Endothelial cell of umbilical vein (primary cell): ENCODE measurements around the gene TSPAN15. TPM values are rescaled to one million over a fixed set of nuclear protein-coding genes. Genes with fewer than 3 reads are reported as not detected.

Source experiments
- BruUV-seq: library from RNA; stranded (reverse); fragments of 400-500 nt; replicated peaks from 2 replicates; lab custom pipeline; 2021; lab: Mats Ljungman, UMichigan
- CTCF ChIA-PET: fragments of 300-600, 350-600 bp; sonication (Branson Sonifier 250); formaldehyde crosslinking; loops from one replicate; lab custom pipeline; 2021; ENCODE audit warnings: antibody characterized with exemption, inconsistent platforms; lab: Charles Lee
- POLR2A ChIA-PET: fragments of 300-600, 350-600 bp; sonication (Branson Sonifier 250); formaldehyde crosslinking; loops from one replicate; lab custom pipeline; 2021; ENCODE audit warnings: antibody characterized with exemption, inconsistent platforms; lab: Charles Lee
- DNase-seq: peaks from one replicate; pipeline ENCODE4 v3.0.0-alpha.2; 2011; ENCODE audit warnings: low read depth, low spot score
- FAIRE-seq: peaks from 2 replicates; lab custom pipeline; 2011; peaks lifted over from hg19 to GRCh38; lab: Jason Lieb, UNC
- H2AFZ ChIP-seq: 2 replicates; pipeline ENCODE4 v1.6.0; 2012; ENCODE audit warnings: low read depth, low read length, control low read depth, inconsistent platforms
- H3K27ac ChIP-seq: 2 replicates; pipeline ENCODE4 v1.5.1; 2011; ENCODE audit warnings: low read depth, mild to moderate bottlenecking, control low read depth, low read length, moderate library complexity; ENCODE audit not compliant: insufficient read depth
- H3K27me3 ChIP-seq, 2 experiments: 2 replicates each; pipeline versions ENCODE4 v1.6.0 to v1.6.1; 2011; ENCODE audit warnings: low read length in 2 of 2, mixed read lengths in 1 of 2; ENCODE audit not compliant: control insufficient read depth in 2 of 2, insufficient read depth in 2 of 2
- H3K36me3 ChIP-seq, 2 experiments: 2 replicates in 1 of 2; 3 replicates in 1 of 2; pipeline ENCODE4 v1.5.1; 2011; ENCODE audit warnings: low read length in 2 of 2, mild to moderate bottlenecking in 1 of 2, moderate library complexity in 1 of 2; ENCODE audit not compliant: control insufficient read depth in 2 of 2, insufficient read depth in 2 of 2; ENCODE audit errors: extremely low read depth in 1 of 2
- H3K4me1 ChIP-seq: 3 replicates; pipeline ENCODE4 v1.5.1; 2011; ENCODE audit warnings: mild to moderate bottlenecking, low read length; ENCODE audit not compliant: control insufficient read depth, insufficient read depth; ENCODE audit errors: extremely low read depth
- H3K4me2 ChIP-seq: 2 replicates; pipeline ENCODE4 v1.6.1; 2011; ENCODE audit warnings: low read length, control low read depth, mixed read lengths; ENCODE audit not compliant: insufficient read depth
- H3K4me3 ChIP-seq, 3 experiments: fragments of 200-600 bp in 1 of 3; sonication (generic), shearing (Covaris generic) in 1 of 3; replicated peaks in 1 of 3; 2 replicates each; pipeline ENCODE4 v1.5.1; 2011 to 2016; ENCODE audit warnings: control low read depth in 3 of 3, low read length in 3 of 3, mild to moderate bottlenecking in 2 of 3, inconsistent platforms in 1 of 3, low read depth in 1 of 3, moderate library complexity in 1 of 3; ENCODE audit not compliant: insufficient read depth in 1 of 3
- H3K79me2 ChIP-seq: 2 replicates; pipeline ENCODE4 v1.6.0; 2012; ENCODE audit warnings: low read length, inconsistent platforms; ENCODE audit not compliant: control insufficient read depth, insufficient read depth
- H3K9ac ChIP-seq: replicated peaks from 2 replicates; pipeline ENCODE3; 2011; ENCODE audit warnings: low read length, control low read depth; ENCODE audit not compliant: insufficient read depth; ENCODE audit errors: extremely low read depth
- H3K9me1 ChIP-seq: replicated peaks from 3 replicates; pipeline ENCODE4 v1.6.0; 2011; ENCODE audit warnings: mild to moderate bottlenecking, low read length; ENCODE audit not compliant: control insufficient read depth, insufficient read depth; ENCODE audit errors: extremely low read depth
- H3K9me3 ChIP-seq: replicated peaks from 2 replicates; pipeline ENCODE4 v1.5.1; 2012; ENCODE audit warnings: low read length, inconsistent platforms; ENCODE audit not compliant: control insufficient read depth, insufficient read depth
- H4K20me1 ChIP-seq: replicated peaks from 2 replicates; pipeline ENCODE3; 2011; ENCODE audit warnings: mild to moderate bottlenecking, low read length; ENCODE audit not compliant: control insufficient read depth, insufficient read depth; ENCODE audit errors: extremely low read depth
- CTCF ChIP-seq, 2 donors: IDR thresholded peaks; 1 replicate in 1 of 2; 2 replicates in 1 of 2; pipeline ENCODE4 v1.5.1; 2011; ENCODE audit warnings: low read length in 2 of 2, mild to moderate bottlenecking in 2 of 2, moderate library complexity in 2 of 2, control low read depth in 1 of 2, inconsistent platforms in 1 of 2, low read depth in 1 of 2; ENCODE audit not compliant: insufficient read depth in 1 of 2; ENCODE audit errors: extremely low read depth in 1 of 2
- EZH2 ChIP-seq: IDR thresholded peaks from 2 replicates; pipeline ENCODE4 v1.6.1; 2012; ENCODE audit warnings: borderline replicate concordance, low read depth, mild to moderate bottlenecking, moderate library complexity, low read length, inconsistent platforms; ENCODE audit not compliant: severe bottlenecking
- FOS ChIP-seq: IDR thresholded peaks from 2 replicates; pipeline ENCODE4 v1.6.1; 2011; ENCODE audit warnings: mild to moderate bottlenecking, low read length, moderate library complexity, borderline replicate concordance; ENCODE audit not compliant: insufficient read depth
- GATA2 ChIP-seq: IDR thresholded peaks from 2 replicates; pipeline ENCODE4 v1.7.0; 2011; ENCODE audit warnings: low read depth, mild to moderate bottlenecking, moderate library complexity, mixed read lengths, low read length; ENCODE audit not compliant: insufficient read length, insufficient read depth
- JUN ChIP-seq: IDR thresholded peaks from 2 replicates; pipeline ENCODE4 v1.6.1; 2011; ENCODE audit warnings: borderline replicate concordance, low read depth; ENCODE audit not compliant: insufficient read length, insufficient read depth
- MAX ChIP-seq: IDR thresholded peaks from 2 replicates; pipeline ENCODE4 v1.6.1; 2011; ENCODE audit not compliant: insufficient read depth, insufficient read length
- MYC ChIP-seq: IDR thresholded peaks from one replicate; pipeline ENCODE4 v1.6.1; 2011; ENCODE audit warnings: mild to moderate bottlenecking, low read depth, low read length
- POLR2A ChIP-seq: IDR thresholded peaks from 2 replicates; pipeline ENCODE4 v1.6.1; 2012; ENCODE audit warnings: low read depth, mild to moderate bottlenecking, control low read depth, low read length
- POLR2AphosphoS5 ChIP-seq: IDR thresholded peaks from 2 replicates; pipeline ENCODE4 v1.6.1; 2012; ENCODE audit warnings: low read depth, mild to moderate bottlenecking, control low read depth, low read length, moderate library complexity; ENCODE audit not compliant: insufficient read depth
- dilution Hi-C: fragments of 300-500 bp; cut with MboI; formaldehyde crosslinking; loops from one replicate; pipeline ENCODE4 v1.15.0; 2019; ENCODE audit warnings: low sequenced_read_pairs; ENCODE audit not compliant: extremely low pct_ligation_motif_present
- intact Hi-C: fragments of 100-400 bp; cut with micrococcal nuclease; formaldehyde crosslinking; loops from one replicate; pipeline ENCODE4 v1.10.0; 2022
- polyA plus RNA-seq, 4 experiments: library from polyadenylated mRNA; depleted of rRNA in 3 of 4; stranded (reverse) in 3 of 4; unstranded in 1 of 4; fragments of >200 nt; gene quantifications; 2 replicates each; pipeline versions ENCODE4 v1.2.1 to v1.2.3, GENCODE V29; 2011 to 2012; ENCODE audit warnings: missing spikeins in 1 of 4
- total RNA-seq: library from RNA; stranded (reverse); gene quantifications from 2 replicates; pipeline ENCODE4 v1.2.3, GENCODE V29; 2021

The TSPAN15 gene
- total and polyA plus RNA-seq, 2 donors (not counting 3 experiments of a cell fraction or from before 2014, with no cell fraction given): 78.4 to 189 TPM

- FAIRE-seq (no peak), DNase-seq (no peak)
- BruUV-seq: no TSS peak
- H3K4me1 ChIP-seq: peaks cover 18% of the 10 kb centered on the region
- H3K27ac ChIP-seq: no peak overlapping the region
- no peaks in the 10 kb centered on the region for H3K9me3 ChIP-seq
- no peaks in the 10 kb centered on the region for H4K20me1 ChIP-seq
- H3K79me2 ChIP-seq: peaks cover 14% of the 10 kb centered on the region
- no peaks in the 10 kb centered on the region for H3K9me1 ChIP-seq
- peaks cover 0 to 5% of the 10 kb centered on the region in 2 experiments for H3K36me3 ChIP-seq
- intact Hi-C loops: no loop called here
- no peaks in the 10 kb centered on the region for H3K27me3 ChIP-seq
- CTCF ChIA-PET: no interaction called here
- H3K4me2 ChIP-seq: no peak overlapping the region
- no peak for TF ChIP-seq POLR2AphosphoS5
- TF ChIP-seq MAX: no peak
- no peak for TF ChIP-seq GATA2
- no peak for TF ChIP-seq POLR2A
- TF ChIP-seq MYC: no peak
- no peak for TF ChIP-seq FOS
- TF ChIP-seq JUN: no peak
- no peak for TF ChIP-seq CTCF (IDR thresholded peaks at IDR 0.05; ENCODE audit: extremely low read depth in 1 of 2, insufficient read depth in 1 of 2, low read depth in 1 of 2, low read length in 2 of 2)
- no peak for TF ChIP-seq EZH2
- no peak overlapping the region for H2AFZ ChIP-seq
- dilution Hi-C loops: no loop called here
- no peak overlapping the region for H3K9ac ChIP-seq
- H3K4me3 ChIP-seq: no peak overlapping the region
- POLR2A ChIA-PET: no interaction called here
These were observed 8.0 kb downstream of the TSPAN15 start for GRCh38 chr10:69459101-69459790.
